ENCODE data around the gene YWHAQ.
"Not testable (repeated sequence)": the region's sequence is repeated elsewhere in the genome, so short reads cannot be mapped to it uniquely, and the experiment has no call there.

Gene YWHAQ

GRCh38 chr2:9631878-9632700 lies 1.3 kb upstream of the YWHAQ start:
- DNase-seq (ENCODE audit: low read depth in 2 of 2) = no peak

DNA sequence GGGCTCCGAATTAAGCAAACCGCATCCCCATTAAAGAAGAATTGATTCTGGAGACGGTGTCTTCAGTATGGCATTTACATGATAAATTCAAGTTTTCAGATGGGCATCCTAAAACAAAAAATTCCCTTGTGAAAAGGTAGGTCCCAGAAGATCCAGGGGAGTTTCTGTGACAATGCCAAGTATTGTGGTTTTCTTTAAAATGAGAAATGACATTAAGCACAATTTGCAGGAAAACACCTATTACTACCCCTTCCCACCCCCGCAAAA lies 689 bp upstream of the YWHAQ start:
- no peak for DNase-seq (ENCODE audit: low read depth in 2 of 2)

GRCh38 chr2:9630117-9630735 lies 571 bp downstream of the YWHAQ start:
- DNase-seq (ENCODE audit: low read depth in 2 of 2) = peak; percentile 42 to 53

DNA sequence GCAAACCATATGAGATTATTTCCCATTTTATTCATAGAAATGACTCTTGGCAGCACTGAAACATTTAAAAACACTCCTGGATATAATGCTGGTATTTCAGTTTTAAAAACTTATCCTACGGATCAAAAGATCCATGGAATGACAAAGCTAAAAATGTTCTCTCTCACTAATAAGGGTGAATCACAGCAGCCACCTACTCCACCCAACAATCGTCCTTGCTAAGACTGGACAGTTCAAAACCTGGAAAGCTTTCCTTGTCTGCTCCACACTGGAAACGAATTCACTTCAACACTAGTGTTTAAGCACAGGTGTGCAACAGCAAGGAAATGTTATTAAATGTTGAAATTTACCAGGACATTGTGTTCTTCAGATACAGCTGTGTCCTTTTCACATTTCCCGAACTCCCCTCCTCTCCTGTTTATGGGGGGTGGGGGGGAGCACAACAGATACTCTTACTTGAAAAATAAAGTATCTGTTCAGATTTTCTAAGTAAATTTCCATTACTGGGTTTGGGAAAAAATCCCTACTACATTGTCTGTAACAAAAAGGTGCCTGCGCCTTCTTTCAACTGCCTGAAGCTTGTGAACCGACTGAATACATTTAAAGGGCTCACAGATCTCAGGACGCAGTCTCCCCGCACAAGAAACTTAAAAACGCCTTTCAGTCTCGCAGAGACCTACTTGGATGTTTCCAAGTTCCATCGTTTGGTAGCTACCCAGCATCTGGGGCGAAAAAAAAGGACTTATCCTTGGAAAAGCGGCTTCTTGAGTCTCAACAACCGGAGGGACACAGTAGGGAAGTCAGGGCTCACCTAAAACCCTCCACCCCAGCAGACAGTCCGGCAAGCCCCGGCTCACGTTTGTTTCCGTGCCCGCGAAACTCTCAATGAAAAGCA lies 1.3 kb downstream of the YWHAQ start:
- DNase-seq (ENCODE audit: low read depth in 2 of 2) = no peak

DNA sequence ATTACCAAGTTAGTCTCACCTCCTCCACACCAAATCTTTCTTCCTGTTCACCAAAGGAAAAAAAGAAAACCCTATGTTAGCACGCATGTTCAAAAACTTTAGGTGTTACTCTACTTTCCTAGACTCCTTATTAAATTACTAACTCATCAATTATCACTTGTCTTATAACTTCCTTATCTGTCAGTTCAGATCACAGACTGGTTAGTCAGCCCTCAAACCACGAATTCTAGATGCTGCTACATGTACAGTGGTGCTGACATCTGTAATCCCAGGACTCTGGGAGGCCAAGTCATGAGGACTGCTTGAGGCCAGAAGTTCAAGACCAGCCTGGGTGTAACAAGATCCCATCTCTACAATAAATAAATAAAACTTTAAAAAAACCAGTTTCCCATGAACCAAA lies 3.5 kb downstream of the YWHAQ start:
- DNase-seq (ENCODE audit: low read depth in 2 of 2) = no peak

DNA sequence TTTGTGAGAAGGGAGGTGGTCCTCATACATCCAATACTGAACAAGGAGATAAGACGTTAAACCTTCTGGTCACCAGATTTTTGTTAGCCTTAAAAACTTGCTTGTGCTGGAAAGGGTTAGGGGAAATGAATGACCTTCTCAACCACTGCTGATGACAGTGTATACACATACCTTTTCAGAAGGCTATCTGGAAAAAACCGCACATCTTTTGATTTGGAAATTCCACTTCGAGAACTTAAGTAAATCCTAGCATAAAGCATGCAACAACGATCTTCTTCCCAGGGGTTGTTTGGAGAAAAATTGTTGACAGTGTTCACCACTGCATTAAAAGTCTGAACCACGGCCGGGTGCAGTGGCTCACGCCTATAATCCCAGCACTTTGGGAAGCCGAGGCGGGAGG lies 7.6 kb downstream of the YWHAQ start:
- no peak for DNase-seq (ENCODE audit: low read depth in 2 of 2)

GRCh38 chr2:9621655-9622054 lies 9.1 kb downstream of the YWHAQ start:
- DNase-seq (ENCODE audit: low read depth in 2 of 2) = not testable (repeated sequence)

- no peak for DNase-seq (ENCODE audit: low read depth in 2 of 2)
These were observed 12.4 kb downstream of the YWHAQ start for GRCh38 chr2:9618410-9618809.

- no peak for DNase-seq (ENCODE audit: low read depth in 2 of 2)
These were observed 13.0 kb downstream of the YWHAQ start for GRCh38 chr2:9617749-9618148.

GRCh38 chr2:9617296-9617695 lies 13.5 kb downstream of the YWHAQ start:
- no peak for DNase-seq (ENCODE audit: low read depth in 2 of 2)

DNA sequence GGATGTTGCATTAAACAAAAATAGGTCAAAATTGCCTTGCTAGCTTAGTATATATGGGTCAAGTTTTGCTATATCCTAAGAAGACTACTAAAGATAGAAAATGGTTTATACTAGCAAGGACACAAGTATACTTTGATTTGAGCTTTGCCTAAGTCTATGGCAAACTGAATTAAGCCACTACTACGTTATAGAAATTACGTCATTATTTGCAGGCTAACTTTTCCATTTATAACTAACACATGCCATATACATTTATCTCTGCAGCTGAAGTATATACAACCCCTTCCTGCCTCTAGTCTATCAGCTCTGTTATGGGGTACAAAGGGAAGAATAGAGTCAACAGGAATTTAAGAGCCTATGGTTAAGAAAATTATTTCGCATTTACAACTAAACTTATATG lies 16.2 kb downstream of the YWHAQ start:
- DNase-seq (ENCODE audit: low read depth in 2 of 2) = no peak

- DNase-seq (ENCODE audit: low read depth in 2 of 2) = no peak
These were observed 17.5 kb downstream of the YWHAQ start for GRCh38 chr2:9613291-9613690.

DNA sequence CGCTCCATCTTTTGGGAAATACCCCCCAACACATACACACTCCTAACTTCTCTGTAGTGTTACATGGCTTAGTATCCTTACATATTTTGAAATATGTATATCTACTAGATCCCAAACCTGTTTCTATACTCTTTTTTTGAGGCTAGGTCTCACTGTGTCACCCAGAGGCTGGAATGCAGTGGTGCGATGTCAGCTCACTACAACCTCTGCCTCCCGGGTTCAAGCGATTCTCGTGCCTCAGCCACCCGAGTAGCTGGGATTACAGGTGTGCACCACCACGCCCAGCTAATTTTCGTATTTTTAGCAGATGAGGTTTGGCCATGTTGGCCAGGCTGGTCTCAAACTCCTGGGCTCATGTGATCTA lies 19.3 kb downstream of the YWHAQ start:
- not testable (repeated sequence) for DNase-seq (ENCODE audit: low read depth in 2 of 2)

DNA sequence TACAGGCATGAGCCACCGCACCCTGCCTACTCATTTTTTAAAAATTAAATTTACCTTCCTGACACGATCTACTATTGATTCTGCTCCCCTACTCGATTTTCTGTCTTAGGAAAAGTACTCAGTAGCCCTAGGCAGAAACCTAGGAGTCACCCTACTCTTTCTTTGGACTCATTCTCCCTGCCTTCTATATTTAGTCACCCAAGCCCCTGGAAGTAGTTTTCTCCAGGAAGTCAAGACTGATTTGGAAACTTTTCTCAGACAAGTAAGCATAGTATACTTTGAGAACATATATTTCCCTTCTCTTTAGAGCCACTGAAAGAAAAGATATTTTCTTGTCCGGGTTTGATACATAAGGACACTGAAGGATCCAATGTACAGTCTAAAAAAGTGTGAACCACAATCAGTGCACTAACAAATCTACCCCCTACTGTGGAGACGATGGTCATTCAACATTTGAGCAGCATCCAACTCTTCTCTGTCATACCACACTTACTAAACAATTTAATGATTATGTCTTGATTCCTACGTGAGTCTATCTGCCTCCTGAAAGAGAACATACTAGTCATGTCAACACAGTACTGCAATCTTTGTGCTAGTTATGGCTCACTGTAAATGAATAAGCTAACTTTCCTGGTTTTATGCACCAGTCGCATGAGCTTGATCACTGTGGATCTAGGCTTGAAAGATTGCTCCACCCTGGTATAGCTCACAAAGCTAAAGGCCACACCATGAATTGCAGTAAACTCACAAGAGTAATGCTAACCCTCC lies 19.8 kb downstream of the YWHAQ start:
- DNase-seq (ENCODE audit: low read depth in 2 of 2) = no peak

DNA sequence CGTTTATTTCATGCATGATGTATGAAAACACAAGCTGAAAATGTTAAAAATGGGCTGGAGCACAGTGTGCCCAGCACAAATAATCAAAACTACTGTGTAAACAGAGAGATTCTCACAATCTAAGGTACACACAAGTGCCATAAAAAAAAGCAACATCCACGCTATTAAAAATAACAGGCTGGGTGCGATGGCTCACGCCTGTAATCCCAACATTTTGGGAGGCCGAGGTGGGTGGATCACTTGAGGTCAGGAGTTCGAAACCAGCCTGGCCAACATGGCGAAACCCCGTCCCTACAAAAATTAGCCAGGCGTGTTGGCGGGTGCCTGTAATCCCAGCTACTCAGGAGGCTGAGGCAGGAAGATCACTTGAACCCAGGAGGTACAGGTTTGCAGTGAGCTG lies 22.3 kb downstream of the YWHAQ start:
- DNase-seq (ENCODE audit: low read depth in 2 of 2) = not testable (repeated sequence)

- DNase-seq (ENCODE audit: low read depth in 2 of 2) = no peak
These were observed 28.4 kb downstream of the YWHAQ start for GRCh38 chr2:9602412-9602811.

DNA sequence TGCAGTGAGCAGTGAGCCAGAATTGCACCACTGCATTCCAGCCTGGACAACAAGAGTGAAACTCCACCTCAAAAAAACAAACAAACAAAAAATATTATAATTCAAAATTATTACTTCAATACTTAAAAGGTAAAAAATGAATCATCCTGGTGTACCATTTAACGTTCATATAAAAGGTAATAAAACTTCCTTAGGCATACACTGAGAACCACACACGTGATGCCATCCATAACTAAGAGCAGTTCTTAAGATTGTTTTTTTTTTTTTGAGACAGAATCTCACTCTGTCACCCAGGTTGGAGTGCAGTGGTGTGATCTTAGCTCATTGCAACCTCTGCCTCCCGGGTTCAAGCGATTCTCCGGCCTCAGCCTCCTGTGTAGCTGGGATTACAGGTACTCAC lies 29.4 kb downstream of the YWHAQ start:
- DNase-seq (ENCODE audit: low read depth in 2 of 2) = no peak

DNA sequence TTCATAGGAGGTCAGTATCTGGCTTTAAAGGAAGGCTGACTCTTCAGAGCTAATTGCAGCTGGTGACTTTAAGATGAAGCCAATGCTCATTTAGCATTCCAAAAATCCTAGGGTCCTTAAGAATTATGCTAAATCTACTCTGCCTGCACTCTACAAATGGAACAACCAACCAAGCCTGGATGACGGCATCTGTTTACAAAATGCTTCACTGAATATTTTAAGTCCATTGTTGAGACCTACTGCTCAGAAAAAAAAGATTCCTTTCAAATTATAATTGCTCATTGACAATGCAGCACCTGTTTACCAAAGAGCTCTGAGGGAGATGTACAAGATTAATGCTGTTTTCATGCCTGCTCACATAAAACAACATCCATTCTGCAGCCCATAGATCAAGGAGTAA lies 31.4 kb downstream of the YWHAQ start:
- DNase-seq (ENCODE audit: low read depth in 2 of 2) = no peak

GRCh38 chr2:9596621-9597311 lies 34.0 kb downstream of the YWHAQ start:
- DNase-seq (ENCODE audit: low read depth in 2 of 2) = no peak

GRCh38 chr2:9595746-9596145 lies 35.1 kb downstream of the YWHAQ start:
- no peak for DNase-seq (ENCODE audit: low read depth in 2 of 2)

DNA sequence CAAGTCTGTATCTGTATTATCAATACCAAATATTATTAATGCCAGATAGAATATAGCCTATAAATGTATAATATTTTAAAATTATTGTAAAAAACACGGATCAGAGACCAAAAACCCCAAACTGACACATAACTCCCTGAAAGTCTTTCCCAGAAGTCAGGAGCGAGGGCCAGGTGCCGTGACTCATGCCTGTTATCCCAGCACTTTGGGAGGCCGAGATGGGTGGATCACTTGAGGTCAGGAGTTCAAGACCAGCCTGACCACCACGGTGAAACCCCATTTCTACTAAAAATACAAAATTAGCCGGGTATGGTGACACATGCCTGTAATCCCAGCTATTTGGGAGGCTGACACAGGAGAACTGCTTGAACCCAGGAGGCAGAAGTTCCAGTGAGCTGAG lies 35.5 kb downstream of the YWHAQ start:
- DNase-seq (ENCODE audit: low read depth in 2 of 2) = not testable (repeated sequence)

Measured in activated CD8-positive, alpha-beta memory T cell treated with anti-CD3 and anti-CD28 coated beads for 4 hours (primary cell).